Ovary (tissue), 9 donors: ENCODE results near the gene SETBP1. TPM values are rescaled to one million over a fixed set of nuclear protein-coding genes. Genes with fewer than 3 reads are reported as not detected.

Experiments
- DNase-seq, 5 donors: peaks; one replicate each; pipeline ENCODE4 v3.0.0-alpha.2; 2019 to 2020
- H3K27ac ChIP-seq, 2 donors: fragments of 200-600 bp; one replicate each; pipeline versions ENCODE4 v1.5.1 to v1.8.0; 2019 to 2022
- H3K27me3 ChIP-seq: fragments of 200-600 bp; one replicate; pipeline ENCODE4 v1.8.0; 2022
- H3K36me3 ChIP-seq: fragments of 200-600 bp; sonication (generic); one replicate; pipeline ENCODE4 v1.5.1; 2019
- H3K4me1 ChIP-seq: one replicate; pipeline ENCODE4 v1.8.1; 2013; ENCODE audit warnings: mild to moderate bottlenecking, moderate library complexity; ENCODE audit not compliant: insufficient read depth
- H3K4me3 ChIP-seq: fragments of 200-600 bp; sonication (generic); one replicate; pipeline ENCODE4 v1.5.1; 2017
- H3K9me3 ChIP-seq, 2 donors: fragments of 200-600 bp in 1 of 2; sonication (generic) in 1 of 2; one replicate each; pipeline versions ENCODE4 v1.5.1 to v1.8.1; 2013 to 2019; ENCODE audit warnings: mild to moderate bottlenecking in 1 of 2, moderate library complexity in 1 of 2
- EP300 ChIP-seq: sonication (generic); formaldehyde crosslinking; IDR thresholded peaks from one replicate; pipeline ENCODE4 v1.6.1; 2017; ENCODE audit warnings: antibody characterized with exemption
- POLR2A ChIP-seq: fragments of 450-650 bp; IDR thresholded peaks from one replicate; pipeline ENCODE4 v1.6.1; 2017; ENCODE audit warnings: antibody characterized with exemption, mild to moderate bottlenecking, moderate library complexity
- WGBS, 3 donors: extraction: QIAGEN DNeasy Blood & Tissue Kit in 1 of 3; methylation state at CpG; one replicate each; pipeline versions ENCODE4 v1.1.5 to v1.1.7; 2013 to 2017; 5-methylcytosine and 5-hydroxymethylcytosine counted together
- intact Hi-C, 4 donors: fragments of 100-400 bp; cut with DNase I; formaldehyde crosslinking; loops; one replicate each; pipeline versions ENCODE4 v1.11.0 to v1.15.1; 2022 to 2023
- polyA plus RNA-seq, 2 donors: library from polyadenylated mRNA; stranded (reverse); fragments of 200-250 nt in 1 of 2; fragments of 350-450 nt in 1 of 2; fragmentation: Illumina TruSeq in 1 of 2; extraction: RNeasy Lipid Tissue Mini Kit (QIAGEN cat#74804) in 1 of 2; gene quantifications; one replicate each; pipeline ENCODE4 v1.2.3, GENCODE V29; 2013 to 2014
- total RNA-seq, 7 donors: library from RNA; depleted of rRNA in 2 of 7; stranded (reverse); fragments of >200 nt in 2 of 7; fragmentation: NEBNext Ultra II Directional in 3 of 7; extraction: Animal tissue kit (Norgen Biotek cat#: 25700) in 3 of 7; gene quantifications; one replicate each; pipeline versions ENCODE4 v1.1.0 to v1.2.4, GENCODE V29; 2016 to 2023
- TF ChIP-seq, protein P1 (sequence below), 3 donors: fragments of 450-650 bp in 2 of 3; fragments of 200-600 bp in 1 of 3; IDR thresholded peaks; one replicate each; pipeline versions ENCODE4 v1.5.1 to v1.8.0; 2016 to 2022; ENCODE audit warnings: antibody characterized with exemption in 3 of 3, mild to moderate bottlenecking in 1 of 3
- donor health status: DM: no; HTN: no; CAD: no; lungs with moderate emphysema.
- donor health status: DM: no; HTN: no; CAD: no.
- donor health status: Bipolar disorder and iron deficiency.
- donor health status: DM: yes; HTN: yes; CAD: no.
- donor health status: DM: no; HTN: no; CAD: no.
- donor health status: DM: yes; HTN: yes; CAD: no.

SETBP1 gene
- total and polyA plus RNA-seq, 9 donors, result 7.8 to 53.7 (median 28.4) TPM

DNA sequence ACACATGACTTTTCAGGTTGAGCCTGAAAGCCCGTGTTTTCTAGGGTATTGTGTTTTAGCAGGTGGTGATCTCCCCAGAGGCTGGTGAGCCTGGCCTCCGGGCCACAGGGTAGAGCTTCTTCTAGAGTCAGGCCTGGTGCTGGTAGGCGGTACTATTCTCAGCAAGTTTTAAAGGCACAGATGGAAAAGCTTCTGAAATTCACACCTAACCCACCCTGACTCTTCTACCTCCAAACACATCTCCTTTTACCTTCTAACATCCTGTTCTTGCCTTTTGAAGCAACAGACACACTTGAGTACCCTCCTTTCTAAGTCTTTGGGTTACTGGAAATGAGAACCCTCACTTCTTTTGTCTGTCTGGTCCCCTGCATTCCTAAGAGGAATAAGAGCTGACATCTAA lies 191.1 kb downstream of the SETBP1 start:
- Histone ChIP-seq H3K9me3 (no peaks in the 10 kb centered on the region), H3K36me3 (no peaks in the 10 kb centered on the region), H3K4me3 (no peak overlapping the region), H3K27me3 (no peaks in the 10 kb centered on the region), H3K27ac (no peak overlapping the region), H3K4me1 (peaks cover 1% of the 10 kb centered on the region)
- DNase-seq, result no peak
- 87 to 92% (median 91%) methylated on average over 3 of the region's 3 CpGs for WGBS, 3 donors
- TF ChIP-seq, protein P1, sequence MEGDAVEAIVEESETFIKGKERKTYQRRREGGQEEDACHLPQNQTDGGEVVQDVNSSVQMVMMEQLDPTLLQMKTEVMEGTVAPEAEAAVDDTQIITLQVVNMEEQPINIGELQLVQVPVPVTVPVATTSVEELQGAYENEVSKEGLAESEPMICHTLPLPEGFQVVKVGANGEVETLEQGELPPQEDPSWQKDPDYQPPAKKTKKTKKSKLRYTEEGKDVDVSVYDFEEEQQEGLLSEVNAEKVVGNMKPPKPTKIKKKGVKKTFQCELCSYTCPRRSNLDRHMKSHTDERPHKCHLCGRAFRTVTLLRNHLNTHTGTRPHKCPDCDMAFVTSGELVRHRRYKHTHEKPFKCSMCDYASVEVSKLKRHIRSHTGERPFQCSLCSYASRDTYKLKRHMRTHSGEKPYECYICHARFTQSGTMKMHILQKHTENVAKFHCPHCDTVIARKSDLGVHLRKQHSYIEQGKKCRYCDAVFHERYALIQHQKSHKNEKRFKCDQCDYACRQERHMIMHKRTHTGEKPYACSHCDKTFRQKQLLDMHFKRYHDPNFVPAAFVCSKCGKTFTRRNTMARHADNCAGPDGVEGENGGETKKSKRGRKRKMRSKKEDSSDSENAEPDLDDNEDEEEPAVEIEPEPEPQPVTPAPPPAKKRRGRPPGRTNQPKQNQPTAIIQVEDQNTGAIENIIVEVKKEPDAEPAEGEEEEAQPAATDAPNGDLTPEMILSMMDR (IDR thresholded peaks at IDR 0.05), result no peak
- intact Hi-C loops, result no loop called here

DNA sequence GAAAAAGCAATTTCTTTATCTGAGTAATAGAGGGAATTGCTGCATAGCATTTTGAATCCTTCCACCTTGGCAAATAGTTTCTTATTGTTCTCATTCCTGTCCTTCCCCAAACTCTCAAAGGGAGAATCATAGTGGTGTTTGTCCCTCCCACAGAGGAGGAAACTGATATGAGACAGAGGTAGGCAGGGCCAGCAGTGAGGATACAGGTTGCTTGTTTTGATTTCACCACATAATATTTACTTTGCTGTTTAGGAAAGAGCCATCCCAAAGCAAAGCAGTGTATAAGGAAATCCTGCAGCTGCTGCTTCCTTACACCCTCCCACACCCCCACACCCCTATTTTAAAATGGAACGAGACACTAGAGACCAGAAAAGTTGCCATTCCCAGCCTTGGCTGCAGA lies 195.3 kb downstream of the SETBP1 start:
- H3K9me3 ChIP-seq, result no peaks in the 10 kb centered on the region
- no peak for DNase-seq
- no peak overlapping the region for H3K27ac ChIP-seq
- H3K4me1 ChIP-seq, result peaks cover 7% of the 10 kb centered on the region
- intact Hi-C loops, result no loop called here
- H3K36me3 ChIP-seq, result no peaks in the 10 kb centered on the region
- H3K27me3 ChIP-seq, result no peaks in the 10 kb centered on the region
- H3K4me3 ChIP-seq, result no peak overlapping the region
- TF ChIP-seq, protein P1 (IDR thresholded peaks at IDR 0.05), result no peak
- TF ChIP-seq POLR2A (no peak), EP300 (no peak)
- WGBS, 3 donors, result 17 to 33% (median 26%) methylated on average over 1 of the region's 1 CpG

DNA sequence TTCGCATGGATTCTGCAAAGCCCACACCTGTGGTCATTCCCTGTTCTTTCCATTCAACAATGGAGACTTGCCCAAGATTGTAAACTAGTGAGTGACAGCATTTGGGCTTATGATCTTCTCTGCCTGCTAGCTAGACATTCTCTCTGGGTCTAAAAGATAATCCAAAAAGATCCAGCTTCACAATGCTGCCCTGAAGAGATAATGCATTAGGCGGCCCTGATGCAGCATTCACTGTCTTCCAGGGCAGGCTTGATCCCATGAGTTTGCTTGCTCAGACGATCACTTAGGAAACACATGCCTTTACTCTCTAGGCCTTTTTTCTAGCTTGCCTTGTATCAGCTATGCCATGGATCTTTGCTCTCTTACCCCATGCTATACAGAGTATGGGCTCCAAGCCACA lies 196.1 kb downstream of the SETBP1 start:
- intact Hi-C loops, result no loop called here
- no peaks in the 10 kb centered on the region for H3K9me3 ChIP-seq
- H3K36me3 ChIP-seq, result no peaks in the 10 kb centered on the region
- no peak overlapping the region for H3K4me3 ChIP-seq
- no peaks in the 10 kb centered on the region for H3K27me3 ChIP-seq
- 93 to 96% (median 95%) methylated on average over 3 of the region's 3 CpGs for WGBS, 3 donors
- no peak for DNase-seq
- H3K27ac ChIP-seq, result no peak overlapping the region
- TF ChIP-seq, protein P1 (IDR thresholded peaks at IDR 0.05), result no peak
- TF ChIP-seq POLR2A (no peak), EP300 (no peak)
- peaks cover 7% of the 10 kb centered on the region for H3K4me1 ChIP-seq

DNA sequence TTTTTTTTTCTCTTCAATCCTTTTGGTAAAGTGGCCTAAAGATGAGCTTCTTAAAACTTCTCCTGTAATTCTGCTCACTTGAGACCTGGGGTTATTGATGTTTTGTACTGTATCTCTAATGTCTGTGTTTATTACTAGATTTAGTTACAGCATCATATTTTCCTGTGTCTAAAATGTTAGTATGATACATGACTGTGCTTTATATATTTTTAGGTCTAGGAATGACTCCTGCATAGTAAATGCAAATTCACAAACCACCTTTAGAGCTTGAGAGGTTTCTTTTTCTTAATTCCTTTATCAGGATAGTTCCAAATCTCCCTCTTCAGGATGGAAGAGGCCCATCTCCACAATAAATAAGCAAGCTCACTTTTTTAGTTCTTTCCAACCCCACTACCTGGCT lies 197.6 kb downstream of the SETBP1 start:
- Histone ChIP-seq H3K27ac (no peak overlapping the region), H3K4me3 (no peak overlapping the region), H3K36me3 (no peaks in the 10 kb centered on the region), H3K9me3 (no peaks in the 10 kb centered on the region), H3K4me1 (peaks cover 7% of the 10 kb centered on the region), H3K27me3 (no peaks in the 10 kb centered on the region)
- TF ChIP-seq EP300 (no peak), POLR2A (no peak)
- TF ChIP-seq, protein P1 (IDR thresholded peaks at IDR 0.05), result no peak
- no peak for DNase-seq
- intact Hi-C loops, result no loop called here

DNA sequence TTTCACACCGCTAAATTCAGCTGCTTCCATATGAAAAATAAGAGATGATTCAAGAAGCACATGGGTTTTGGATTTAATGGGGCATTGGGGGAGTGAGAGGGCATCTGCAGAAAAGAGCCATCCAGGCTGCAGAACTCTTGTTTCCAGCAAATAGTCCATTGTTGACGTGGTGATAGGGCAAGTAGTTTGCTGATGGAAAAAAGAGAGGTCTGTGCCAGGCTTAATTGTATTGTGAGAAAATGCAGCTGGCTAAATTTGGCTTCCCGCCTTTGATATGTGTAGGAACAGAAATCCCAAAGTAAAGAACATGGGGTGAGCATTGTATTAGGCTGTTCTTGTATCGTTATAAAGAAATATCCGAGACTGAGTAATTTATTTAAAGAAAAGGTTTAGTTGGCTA lies 199.5 kb downstream of the SETBP1 start:
- Histone ChIP-seq H3K9me3 (no peaks in the 10 kb centered on the region), H3K27me3 (no peaks in the 10 kb centered on the region), H3K27ac (no peak overlapping the region), H3K4me3 (no peak overlapping the region), H3K36me3 (no peaks in the 10 kb centered on the region), H3K4me1 (peaks cover 7% of the 10 kb centered on the region)
- TF ChIP-seq EP300 (no peak), POLR2A (no peak)
- TF ChIP-seq, protein P1 (IDR thresholded peaks at IDR 0.05), result no peak
- peak in 1 of 5 donors; percentile 24 for DNase-seq
- 42 to 73% (median 62%) methylated on average over 5 of the region's 5 CpGs for WGBS, 3 donors
- intact Hi-C loops, result no loop called here
